ENCODE data around the gene ABCG1. TPM values are rescaled to one million over a fixed set of nuclear protein-coding genes. Genes with fewer than 3 reads are reported as not detected.
"Not testable (repeated sequence)": the region's sequence is repeated elsewhere in the genome, so short reads cannot be mapped to it uniquely, and the experiment has no call there.

ABCG1 gene
- total RNA-seq, 1 donor from 2014 or later = 62.9 TPM

DNA sequence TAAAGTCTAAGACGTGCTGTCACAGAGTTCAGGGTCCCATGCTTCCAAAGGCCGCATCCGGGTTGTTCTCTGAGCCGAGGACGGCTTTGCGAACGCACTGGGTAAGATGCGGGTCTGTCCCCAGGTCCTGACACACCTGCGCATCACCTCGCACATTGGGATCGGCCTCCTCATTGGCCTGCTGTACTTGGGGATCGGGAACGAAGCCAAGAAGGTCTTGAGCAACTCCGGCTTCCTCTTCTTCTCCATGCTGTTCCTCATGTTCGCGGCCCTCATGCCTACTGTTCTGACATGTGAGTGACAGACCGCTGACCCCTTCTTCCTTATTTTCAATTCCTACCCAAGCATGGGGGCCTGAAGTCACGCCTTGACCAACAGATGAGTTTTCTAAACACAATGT, 71.0 kb downstream of the ABCG1 start:
- DNase-seq (ENCODE audit: low read depth in 2 of 2) = no peak

GRCh38 chr21:42290505-42290904, 71.6 kb downstream of the ABCG1 start:
- DNase-seq (ENCODE audit: low read depth in 2 of 2) = no peak

DNA sequence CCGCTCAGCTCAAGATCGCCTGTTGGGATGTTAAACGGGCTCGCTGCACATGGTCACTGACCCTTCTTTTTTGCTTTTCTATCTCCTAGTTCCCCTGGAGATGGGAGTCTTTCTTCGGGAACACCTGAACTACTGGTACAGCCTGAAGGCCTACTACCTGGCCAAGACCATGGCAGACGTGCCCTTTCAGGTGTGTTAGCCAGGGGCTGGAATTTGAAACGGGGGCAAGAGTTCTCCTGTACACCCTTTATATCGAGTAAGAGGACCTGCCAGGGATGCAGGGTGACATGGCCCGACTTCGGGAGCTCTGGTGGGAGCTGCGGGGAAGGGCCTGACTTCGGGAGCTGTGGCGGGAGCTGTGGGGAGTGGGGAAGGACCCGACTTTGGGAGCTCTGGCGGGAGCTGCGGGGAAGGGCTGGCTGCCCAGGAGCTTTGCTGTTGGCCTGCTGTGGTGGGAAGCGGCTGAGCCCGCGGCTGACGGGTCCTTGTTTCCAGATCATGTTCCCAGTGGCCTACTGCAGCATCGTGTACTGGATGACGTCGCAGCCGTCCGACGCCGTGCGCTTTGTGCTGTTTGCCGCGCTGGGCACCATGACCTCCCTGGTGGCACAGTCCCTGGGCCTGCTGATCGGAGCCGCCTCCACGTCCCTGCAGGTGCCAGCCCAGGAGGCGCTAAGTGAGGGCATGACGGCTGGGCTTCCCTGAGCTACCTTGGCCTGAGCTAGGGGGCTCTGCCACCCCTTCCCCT, 72.2 kb downstream of the ABCG1 start:
- DNase-seq (ENCODE audit: low read depth in 2 of 2) = no peak

GRCh38 chr21:42291751-42292562, 73.0 kb downstream of the ABCG1 start:
- no peak for DNase-seq (ENCODE audit: low read depth in 2 of 2)

GRCh38 chr21:42292563-42293142, 73.7 kb downstream of the ABCG1 start:
- not testable (repeated sequence) for DNase-seq (ENCODE audit: low read depth in 2 of 2)

- no peak for DNase-seq (ENCODE audit: low read depth in 2 of 2)
Measured at GRCh38 chr21:42293649-42294272, 74.8 kb downstream of the ABCG1 start.

DNA sequence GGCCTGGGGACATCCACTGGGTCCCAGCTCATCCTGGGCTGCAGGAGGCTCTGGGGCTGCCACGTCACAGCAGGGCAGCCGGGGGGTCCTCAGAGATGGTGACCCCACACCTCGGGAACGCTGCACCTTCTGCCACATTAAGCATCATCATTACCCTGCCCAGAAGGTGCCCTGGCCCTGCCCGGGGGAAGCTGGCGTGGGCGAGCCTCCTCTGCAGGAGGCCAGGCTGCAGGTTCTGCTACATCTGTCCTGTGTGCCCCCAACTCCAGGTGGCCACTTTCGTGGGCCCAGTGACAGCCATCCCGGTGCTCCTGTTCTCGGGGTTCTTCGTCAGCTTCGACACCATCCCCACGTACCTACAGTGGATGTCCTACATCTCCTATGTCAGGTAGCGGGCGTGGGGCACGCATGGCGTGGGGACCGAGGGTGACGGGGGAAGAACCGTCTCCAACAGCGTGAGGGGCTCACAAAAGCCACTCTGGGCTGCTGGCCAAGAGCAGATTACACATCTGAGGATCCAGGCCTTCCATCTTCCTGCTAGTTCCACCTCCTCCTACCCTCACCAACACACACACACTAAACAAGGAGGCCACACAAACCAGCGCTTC, 75.4 kb downstream of the ABCG1 start:
- DNase-seq (ENCODE audit: low read depth in 2 of 2) = no peak

DNA sequence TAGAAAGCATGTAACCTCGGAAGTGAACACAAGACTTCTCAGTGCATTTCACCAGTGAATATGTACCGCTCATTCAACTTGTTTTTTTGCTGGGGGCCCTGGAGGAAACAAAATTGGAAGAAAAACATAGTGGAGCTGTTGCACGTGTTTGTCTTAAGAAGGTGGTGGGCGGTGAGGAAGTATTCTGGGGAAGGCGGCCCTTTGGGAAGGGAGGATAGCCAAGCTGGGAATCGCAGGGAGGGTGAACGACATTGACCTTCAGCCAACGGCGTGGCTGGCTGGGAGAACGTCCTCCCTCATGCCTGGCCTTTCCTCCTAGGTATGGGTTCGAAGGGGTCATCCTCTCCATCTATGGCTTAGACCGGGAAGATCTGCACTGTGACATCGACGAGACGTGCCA, 76.9 kb downstream of the ABCG1 start:
- no peak for DNase-seq (ENCODE audit: low read depth in 2 of 2)

- no peak for DNase-seq (ENCODE audit: low read depth in 2 of 2)
Measured at GRCh38 chr21:42296501-42296900, 77.6 kb downstream of the ABCG1 start.

DNA sequence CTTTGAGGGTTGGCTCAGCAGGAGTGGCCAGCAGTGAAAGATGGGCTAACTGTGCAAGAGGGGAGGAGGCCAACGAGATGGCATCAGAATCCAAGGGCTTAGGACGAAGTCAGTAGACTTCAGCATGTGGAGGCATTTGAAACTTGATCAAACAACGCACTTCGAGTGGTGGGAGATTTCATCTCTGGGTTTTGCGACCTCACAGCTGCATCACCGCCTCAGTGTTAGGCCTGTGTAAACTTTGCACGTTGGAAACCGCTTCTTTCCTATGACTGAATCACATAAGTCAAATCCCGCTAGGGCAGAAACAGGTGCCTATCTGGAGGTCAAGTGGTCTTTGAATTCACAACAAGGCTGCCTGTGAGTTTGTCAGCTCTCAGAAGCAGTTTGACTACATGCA, 78.4 kb downstream of the ABCG1 start:
- no peak for DNase-seq (ENCODE audit: low read depth in 2 of 2)

GRCh38 chr21:42298237-42298636, 79.3 kb downstream of the ABCG1 start:
- no peak for DNase-seq (ENCODE audit: low read depth in 2 of 2)

GRCh38 chr21:42298657-42299056, 79.7 kb downstream of the ABCG1 start:
- DNase-seq (ENCODE audit: low read depth in 2 of 2) = peak; percentile 20 to 59

DNA sequence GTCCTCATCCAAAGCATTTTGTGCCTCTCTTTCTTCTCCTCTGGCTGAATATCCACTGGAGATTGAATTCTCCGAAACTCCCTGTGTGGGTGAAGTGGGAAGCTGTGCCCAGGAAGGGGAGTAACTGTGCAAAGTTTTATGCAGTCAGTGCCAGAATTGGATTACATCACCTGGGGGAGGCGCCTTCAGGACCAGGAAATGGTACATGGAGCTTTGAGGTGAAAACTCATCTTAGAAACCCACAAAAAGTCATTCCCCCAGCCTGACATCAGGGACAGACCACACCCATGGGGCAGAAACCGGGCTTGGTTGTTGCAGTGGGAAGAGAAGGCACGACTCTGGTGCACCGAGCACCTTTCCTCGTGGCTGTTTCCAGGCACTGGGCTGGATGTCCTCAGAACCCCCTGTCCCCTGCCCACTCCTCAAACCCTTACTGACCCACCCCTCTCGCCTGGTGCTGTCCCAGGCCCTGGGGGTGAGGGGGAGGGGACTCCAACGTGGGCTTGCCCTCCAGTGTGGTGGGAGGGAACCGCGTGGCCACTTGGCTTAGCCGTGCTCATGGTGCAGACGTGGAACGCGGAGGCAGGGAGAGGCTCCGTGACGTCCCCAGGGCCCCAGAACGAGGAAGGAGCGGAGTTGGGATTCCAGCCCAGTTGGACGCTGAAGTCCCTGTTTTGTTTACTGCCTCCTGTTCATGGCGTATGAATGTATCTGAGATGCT, 80.5 kb downstream of the ABCG1 start:
- no peak for DNase-seq (ENCODE audit: low read depth in 2 of 2)

- no peak for DNase-seq (ENCODE audit: low read depth in 2 of 2)
Measured at GRCh38 chr21:42300045-42300583, 81.2 kb downstream of the ABCG1 start.

DNA sequence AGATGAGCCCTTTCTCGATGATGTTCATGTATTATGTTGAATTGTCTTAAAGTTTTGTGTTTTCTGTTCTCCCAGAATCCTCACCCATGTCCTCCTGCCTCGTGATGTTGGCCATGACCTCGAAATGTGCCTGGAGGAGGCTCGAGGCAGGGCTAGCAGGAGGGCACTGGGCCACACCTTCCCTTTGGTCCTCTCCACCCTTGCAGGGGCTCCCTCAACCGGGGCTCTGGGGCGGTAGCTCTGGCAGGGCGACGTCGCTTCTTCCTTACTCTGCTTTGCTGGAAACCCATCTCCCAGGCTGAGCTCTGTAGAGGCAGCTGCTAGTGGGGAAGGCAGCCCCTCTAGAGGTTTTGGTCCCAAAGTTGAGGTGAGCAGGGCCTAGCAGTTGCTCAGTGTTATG, 82.0 kb downstream of the ABCG1 start:
- no peak for DNase-seq (ENCODE audit: low read depth in 2 of 2)

GRCh38 chr21:42301371-42302075, 82.6 kb downstream of the ABCG1 start:
- peak; percentile 50 to 94 for DNase-seq (ENCODE audit: low read depth in 2 of 2)

DNA sequence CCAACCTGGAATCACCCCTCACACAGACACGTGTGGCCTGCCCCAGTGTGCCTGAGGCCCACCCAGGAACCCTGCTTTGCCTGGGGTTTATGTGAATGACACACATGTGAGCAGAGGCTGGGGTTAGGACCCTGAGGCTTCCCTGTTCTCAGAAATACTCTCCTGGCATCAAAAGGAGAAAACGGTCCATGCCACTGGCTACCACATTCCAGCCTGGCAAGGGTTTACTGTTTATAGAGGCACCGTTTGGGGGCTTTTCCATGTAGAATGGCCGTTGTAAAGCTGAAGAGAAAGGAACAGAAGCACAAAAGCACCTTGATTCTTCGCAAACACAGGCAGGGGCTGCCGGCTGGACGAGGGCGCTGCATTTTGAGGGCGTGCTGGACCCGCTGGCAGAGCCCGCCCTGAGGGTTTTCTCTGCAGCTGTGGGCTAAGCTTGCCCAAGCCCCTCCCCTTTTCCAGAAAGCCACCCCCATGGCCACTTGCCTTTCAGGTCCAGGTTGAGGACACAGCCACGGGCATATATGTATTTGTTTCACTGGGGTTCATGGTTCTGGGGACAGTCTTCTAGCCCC, 83.2 kb downstream of the ABCG1 start:
- DNase-seq (ENCODE audit: low read depth in 2 of 2) = peak in 1 of 2 donors; percentile 12

DNA sequence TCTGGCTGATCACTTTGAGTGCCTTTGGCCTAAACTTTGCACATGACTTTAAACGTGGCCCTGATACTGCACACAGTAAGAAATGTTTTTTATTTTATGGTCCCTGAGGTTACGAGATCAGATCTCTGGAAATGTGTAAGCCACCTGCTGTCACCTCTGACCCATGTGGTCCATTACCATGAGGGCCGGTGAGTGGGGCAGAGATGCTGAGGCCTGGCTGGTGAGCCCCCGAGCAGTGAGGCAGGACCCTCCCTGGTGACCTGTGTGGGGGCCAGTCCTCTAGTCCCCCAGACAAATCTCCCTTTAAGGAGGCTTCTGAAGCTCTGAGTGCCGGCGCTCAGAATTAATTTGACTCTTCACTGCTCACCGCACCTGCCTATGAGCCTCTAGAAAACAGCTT, 83.9 kb downstream of the ABCG1 start:
- DNase-seq (ENCODE audit: low read depth in 2 of 2) = no peak

- no peak for DNase-seq (ENCODE audit: low read depth in 2 of 2)
Measured at GRCh38 chr21:42303443-42303842, 84.5 kb downstream of the ABCG1 start.
